ENCODE results near the gene TMEM131.
A peak's percentile ranks its signal among the peaks of the same experiment; 100 is the strongest.

The TMEM131 gene

DNA sequence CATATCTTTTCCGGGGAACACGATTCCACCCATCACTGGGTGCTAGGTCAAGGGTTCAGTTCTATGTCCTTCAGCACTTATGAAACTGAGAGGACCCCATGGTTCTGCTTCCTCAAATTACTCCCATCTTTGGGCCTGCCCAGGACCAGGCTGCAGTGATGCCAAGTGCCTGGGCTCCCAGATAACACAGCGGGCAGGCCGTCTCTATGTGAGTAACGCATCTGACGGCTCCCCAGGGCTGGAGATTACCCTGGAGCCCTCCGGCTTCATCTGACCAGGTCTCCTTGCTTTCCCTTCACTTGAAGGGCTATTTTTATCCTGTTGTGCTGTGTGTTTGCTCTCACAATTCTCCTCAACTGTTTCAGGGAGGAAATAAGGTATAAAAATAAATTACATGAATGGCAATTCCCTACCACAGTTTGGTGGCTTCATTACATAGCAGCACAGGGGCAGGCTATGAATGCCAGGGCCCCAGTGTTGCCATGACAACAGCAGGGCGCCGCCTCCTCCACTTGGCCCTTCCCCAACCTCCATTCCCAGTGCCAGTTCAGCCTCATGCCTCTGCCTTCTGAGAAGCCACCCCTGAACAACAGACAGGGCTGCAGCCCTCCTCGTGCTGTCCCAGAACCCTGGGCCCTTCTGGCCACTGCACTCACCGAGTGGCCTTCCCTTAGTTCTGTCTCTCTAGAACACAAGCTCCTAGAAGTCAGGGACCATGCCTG is 25.4 kb upstream of the TMEM131 start:
- DNase-seq = peak; percentile 49
- Histone ChIP-seq H3K4me3 (ENCODE audit: low read depth, low read length) (no peak overlapping the region), H3K4me1 (no peaks in the 10 kb centered on the region), H3K36me3 (no peaks in the 10 kb centered on the region), H3K27me3 (no peaks in the 10 kb centered on the region), H3K9me3 (no peaks in the 10 kb centered on the region)
- TF ChIP-seq, protein P1, sequence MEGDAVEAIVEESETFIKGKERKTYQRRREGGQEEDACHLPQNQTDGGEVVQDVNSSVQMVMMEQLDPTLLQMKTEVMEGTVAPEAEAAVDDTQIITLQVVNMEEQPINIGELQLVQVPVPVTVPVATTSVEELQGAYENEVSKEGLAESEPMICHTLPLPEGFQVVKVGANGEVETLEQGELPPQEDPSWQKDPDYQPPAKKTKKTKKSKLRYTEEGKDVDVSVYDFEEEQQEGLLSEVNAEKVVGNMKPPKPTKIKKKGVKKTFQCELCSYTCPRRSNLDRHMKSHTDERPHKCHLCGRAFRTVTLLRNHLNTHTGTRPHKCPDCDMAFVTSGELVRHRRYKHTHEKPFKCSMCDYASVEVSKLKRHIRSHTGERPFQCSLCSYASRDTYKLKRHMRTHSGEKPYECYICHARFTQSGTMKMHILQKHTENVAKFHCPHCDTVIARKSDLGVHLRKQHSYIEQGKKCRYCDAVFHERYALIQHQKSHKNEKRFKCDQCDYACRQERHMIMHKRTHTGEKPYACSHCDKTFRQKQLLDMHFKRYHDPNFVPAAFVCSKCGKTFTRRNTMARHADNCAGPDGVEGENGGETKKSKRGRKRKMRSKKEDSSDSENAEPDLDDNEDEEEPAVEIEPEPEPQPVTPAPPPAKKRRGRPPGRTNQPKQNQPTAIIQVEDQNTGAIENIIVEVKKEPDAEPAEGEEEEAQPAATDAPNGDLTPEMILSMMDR (IDR thresholded peaks at IDR 0.05; ENCODE audit: low read depth, low read length) = no peak

DNA sequence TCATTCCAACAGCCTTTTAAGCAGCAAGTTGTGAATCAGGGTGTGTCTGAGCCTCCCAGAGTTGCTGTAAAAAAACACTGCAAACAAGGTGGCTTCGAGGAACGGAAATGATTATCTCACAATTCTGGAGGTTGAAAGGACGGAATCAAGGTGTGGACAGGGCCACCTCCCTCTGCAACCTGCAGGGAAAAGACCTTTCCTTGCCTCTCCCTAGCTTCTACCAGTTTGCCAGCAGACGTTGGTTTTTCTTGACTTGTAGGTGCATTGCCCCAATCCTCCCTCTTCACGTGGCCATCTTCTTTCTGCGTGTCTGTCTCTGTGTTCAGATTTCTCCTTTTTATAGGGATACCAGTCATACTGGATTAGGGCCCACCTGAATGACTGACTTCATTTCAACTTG is 24.8 kb upstream of the TMEM131 start:
- Histone ChIP-seq H3K27me3 (no peaks in the 10 kb centered on the region), H3K4me1 (no peaks in the 10 kb centered on the region), H3K36me3 (no peaks in the 10 kb centered on the region), H3K4me3 (ENCODE audit: low read depth, low read length) (no peak overlapping the region), H3K9me3 (no peaks in the 10 kb centered on the region)
- DNase-seq = no peak
- TF ChIP-seq, protein P1 (IDR thresholded peaks at IDR 0.05; ENCODE audit: low read depth, low read length) = no peak

DNA sequence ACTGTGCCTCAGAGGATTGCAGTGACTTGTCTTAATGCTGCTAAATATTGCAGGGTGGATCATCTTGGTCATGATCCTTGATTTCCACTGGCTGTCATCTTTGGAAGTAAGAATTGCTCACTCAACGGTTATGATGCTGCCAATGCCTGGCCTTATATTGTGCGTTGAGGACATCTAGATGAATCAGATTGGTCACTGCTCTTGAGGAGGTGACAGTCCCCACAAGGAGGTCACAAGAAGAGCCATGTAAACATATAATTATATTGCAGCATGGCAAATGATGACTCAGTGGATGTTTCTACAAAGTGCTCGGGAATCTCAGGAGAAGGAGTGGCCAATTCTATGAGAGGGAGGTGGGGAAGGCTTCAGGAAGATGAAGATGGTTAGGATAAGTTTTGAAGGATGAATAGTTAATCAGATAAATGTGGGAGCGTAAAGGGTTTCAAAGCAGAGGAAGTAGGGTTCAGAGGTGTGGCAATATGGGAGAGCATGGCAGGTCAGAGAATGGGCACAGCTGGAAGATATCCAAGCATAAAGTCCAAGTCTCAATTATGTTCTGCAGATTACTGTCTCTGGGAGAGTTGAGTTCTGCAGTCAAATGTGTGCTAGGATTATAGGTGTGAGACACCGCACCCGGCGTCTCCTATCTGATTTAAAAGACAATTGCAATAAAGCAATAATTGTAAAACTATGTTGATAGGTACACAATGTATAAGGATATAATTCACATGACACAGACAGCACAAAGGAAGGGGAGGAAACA is 21.3 kb upstream of the TMEM131 start:
- Histone ChIP-seq H3K4me1 (no peaks in the 10 kb centered on the region), H3K27me3 (no peaks in the 10 kb centered on the region), H3K4me3 (ENCODE audit: low read depth, low read length) (no peak overlapping the region), H3K9me3 (no peaks in the 10 kb centered on the region), H3K36me3 (no peaks in the 10 kb centered on the region)
- no peak for DNase-seq
- TF ChIP-seq, protein P1 (IDR thresholded peaks at IDR 0.05; ENCODE audit: low read depth, low read length) = no peak

DNA sequence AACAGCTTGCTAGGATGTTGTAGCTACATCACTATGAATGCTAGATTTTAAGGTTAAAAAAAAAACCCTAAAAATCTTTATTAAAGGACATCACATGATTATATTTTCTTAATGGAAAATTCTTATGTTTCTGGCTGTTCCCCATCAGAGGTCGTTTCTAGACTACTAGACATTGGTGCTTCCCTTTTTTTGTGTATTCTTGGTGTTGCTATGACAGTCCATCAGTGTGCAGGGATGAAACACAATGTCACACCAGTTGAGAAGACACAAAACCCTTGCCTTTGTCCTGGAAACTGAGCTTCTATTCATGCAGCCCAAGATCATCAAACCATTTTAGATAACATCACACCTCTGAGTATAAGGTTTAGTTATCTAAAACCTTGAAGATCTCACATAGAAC is 19.9 kb upstream of the TMEM131 start:
- no peak for DNase-seq
- no peaks in the 10 kb centered on the region for H3K9me3 ChIP-seq
- H3K27me3 ChIP-seq = no peaks in the 10 kb centered on the region
- TF ChIP-seq, protein P1 (IDR thresholded peaks at IDR 0.05; ENCODE audit: low read depth, low read length) = no peak
- no peak overlapping the region for H3K4me3 ChIP-seq (ENCODE audit: low read depth, low read length)
- no peaks in the 10 kb centered on the region for H3K4me1 ChIP-seq
- no peaks in the 10 kb centered on the region for H3K36me3 ChIP-seq

DNA sequence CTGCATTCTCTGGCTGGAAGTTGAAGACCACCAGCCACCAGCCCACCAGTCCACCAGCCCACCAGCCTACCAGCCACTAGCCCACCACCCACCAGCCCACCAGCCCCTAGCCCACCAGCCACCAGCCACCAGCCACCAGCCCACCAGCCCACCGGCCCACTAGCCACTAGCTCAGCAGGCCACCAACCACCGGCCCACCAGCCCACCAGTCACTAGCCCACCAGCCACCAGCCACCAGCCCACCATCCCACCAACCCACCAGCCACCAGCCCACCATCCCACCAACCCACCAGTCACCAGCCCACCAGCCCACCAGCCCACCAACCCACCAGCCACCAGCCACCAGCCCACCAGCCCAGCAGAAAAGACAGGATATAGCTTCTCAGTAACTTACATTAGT is 18.6 kb upstream of the TMEM131 start:
- no peaks in the 10 kb centered on the region for H3K27me3 ChIP-seq
- no peaks in the 10 kb centered on the region for H3K36me3 ChIP-seq
- no peaks in the 10 kb centered on the region for H3K9me3 ChIP-seq
- H3K4me1 ChIP-seq = no peaks in the 10 kb centered on the region
- H3K4me3 ChIP-seq (ENCODE audit: low read depth, low read length) = no peak overlapping the region
- TF ChIP-seq, protein P1 (IDR thresholded peaks at IDR 0.05; ENCODE audit: low read depth, low read length) = no peak
- DNase-seq = no peak
